Measurements from ENCODE around the gene SLC9A8.

GRCh38 chr20:49889001-49889934 is 76.6 kb downstream of the SLC9A8 start:
- TF ChIP-seq CTCF (conservative IDR thresholded peaks at IDR 0.05), result no peak
- TF ChIP-seq ZFX (IDR thresholded peaks at IDR 0.05), result no peak
